ENCODE measurements around the gene CBFA2T2. TPM values are rescaled to one million over a fixed set of nuclear protein-coding genes. Genes with fewer than 3 reads are reported as not detected.

CBFA2T2 gene
- total and polyA plus RNA-seq, 4 experiments from 2014 or later: 16.5 to 43.4 (median 33.6) TPM

- DNase-seq: peak; percentile 66 to 83 (median 76)
- Mint-ChIP-seq H3K27me3 (no peaks in the 10 kb centered on the region), H3K9me3 (no peaks in the 10 kb centered on the region), H3K27ac (peak overlapping the region; percentile 42 to 89 (median 62)), H3K36me3 (peaks cover 0 to 3% of the 10 kb centered on the region in 2 donors), H3K4me1 (peaks cover 20 to 71% (median 38%) of the 10 kb centered on the region in 4 donors), H3K4me3 (peak overlapping the region; percentile 74 to 98 (median 80))
- ChIA-PET CTCF (ENCODE audit: partially characterized antibody) (interaction anchor here (0.7 to 8.6 kb wide), 35 partner anchors 13 to 266 kb away, joined by 3 to 88 read pairs (median 4); partner anchors contain the start of genes CBFA2T2, CDK5RAP1, CHMP4B and PXMP4), POLR2A (ENCODE audit: partially characterized antibody) (interaction anchor here (0.6 to 9.7 kb wide), 22 partner anchors 11 to 445 kb away, joined by 3 to 122 read pairs (median 6); partner anchors contain the start of genes CBFA2T2, CDK5RAP1, EIF2S2 and PXMP4)
- intact Hi-C loops (cut with micrococcal nuclease): loop anchor here (1.0 to 2.0 kb wide), 5 partner anchors 15 to 267 kb away; partner anchors contain the start of genes CDK5RAP1 and ZNF341
- H3K4me1 ChIP-seq (ENCODE audit: insufficient read depth, low read length): peaks cover 40% of the 10 kb centered on the region
- no peaks in the 10 kb centered on the region for H3K9me3 ChIP-seq (ENCODE audit: control insufficient read depth in 1 of 2, low read length in 2 of 2)
- H3K27me3 ChIP-seq (ENCODE audit: insufficient read depth, low read length): no peaks in the 10 kb centered on the region
- peak overlapping the region; percentile 60 for H3K27ac ChIP-seq (ENCODE audit: low read depth, low read length)
- H3K4me3 ChIP-seq (ENCODE audit: low read length in 2 of 2): peak overlapping the region; percentile 47
- no peaks in the 10 kb centered on the region for H3K36me3 ChIP-seq (ENCODE audit: insufficient read depth, low read length)
Measured at GRCh38 chr20:33667676-33668465, 178.0 kb downstream of the CBFA2T2 start.

- H3K36me3 Mint-ChIP-seq: peaks cover 0 to 3% of the 10 kb centered on the region in 2 donors
- no peak for DNase-seq
- no peaks in the 10 kb centered on the region for H3K36me3 ChIP-seq (ENCODE audit: insufficient read depth, low read length)
- ChIA-PET CTCF (ENCODE audit: partially characterized antibody) (interaction anchor here (0.7 to 8.6 kb wide), 29 partner anchors 12 to 267 kb away, joined by 3 to 88 read pairs (median 4); partner anchors contain the start of genes CBFA2T2, CDK5RAP1, CHMP4B and PXMP4), POLR2A (ENCODE audit: partially characterized antibody) (interaction anchor here (0.6 to 9.7 kb wide), 17 partner anchors 11 to 225 kb away, joined by 3 to 122 read pairs (median 6); partner anchors contain the start of genes CBFA2T2, PXMP4, SNTA1 and ZNF341)
- intact Hi-C loops (cut with micrococcal nuclease): loop anchor here (1.0 kb wide), 1 partner anchor 211 kb away; no protein-coding TSS in a partner anchor
- no peaks in the 10 kb centered on the region for H3K9me3 Mint-ChIP-seq
- peak overlapping the region in 1 of 2 donors; percentile 47 for H3K4me3 ChIP-seq (ENCODE audit: low read length in 2 of 2)
- no peaks in the 10 kb centered on the region for H3K27me3 ChIP-seq (ENCODE audit: insufficient read depth, low read length)
- H3K4me3 Mint-ChIP-seq: peak overlapping the region; percentile 59 to 98 (median 80)
- H3K9me3 ChIP-seq (ENCODE audit: control insufficient read depth in 1 of 2, low read length in 2 of 2): no peaks in the 10 kb centered on the region
- H3K27ac Mint-ChIP-seq: peak overlapping the region in 5 of 7 donors; percentile 46 to 89 (median 62)
- peaks cover 42% of the 10 kb centered on the region for H3K4me1 ChIP-seq (ENCODE audit: insufficient read depth, low read length)
- H3K4me1 Mint-ChIP-seq: peaks cover 24 to 74% (median 42%) of the 10 kb centered on the region in 4 donors
- H3K27ac ChIP-seq (ENCODE audit: low read depth, low read length): peak overlapping the region; percentile 60
- no peaks in the 10 kb centered on the region for H3K27me3 Mint-ChIP-seq
Measured at GRCh38 chr20:33668466-33669155, 178.7 kb downstream of the CBFA2T2 start.

- Mint-ChIP-seq H3K4me1 (peaks cover 26 to 71% (median 41%) of the 10 kb centered on the region in 4 donors), H3K4me3 (peak overlapping the region in 2 of 8 donors; percentile 32 to 59), H3K9me3 (no peaks in the 10 kb centered on the region), H3K27ac (peak overlapping the region in 4 of 7 donors; percentile 18 to 62 (median 50)), H3K27me3 (no peaks in the 10 kb centered on the region), H3K36me3 (peaks cover 0 to 3% of the 10 kb centered on the region in 2 donors)
- Histone ChIP-seq H3K4me1 (ENCODE audit: insufficient read depth, low read length) (peaks cover 40% of the 10 kb centered on the region), H3K4me3 (ENCODE audit: low read length in 2 of 2) (no peak overlapping the region), H3K9me3 (ENCODE audit: control insufficient read depth in 1 of 2, low read length in 2 of 2) (no peaks in the 10 kb centered on the region), H3K27ac (ENCODE audit: low read depth, low read length) (no peak overlapping the region), H3K36me3 (ENCODE audit: insufficient read depth, low read length) (no peaks in the 10 kb centered on the region), H3K27me3 (ENCODE audit: insufficient read depth, low read length) (no peaks in the 10 kb centered on the region)
- ChIA-PET POLR2A (ENCODE audit: partially characterized antibody) (interaction anchor here (1.0 to 9.7 kb wide), 6 partner anchors 10 to 179 kb away, joined by 3 to 122 read pairs (median 32); partner anchors contain the start of genes CBFA2T2, PXMP4 and ZNF341), CTCF (ENCODE audit: partially characterized antibody) (interaction anchor here (1.0 to 8.6 kb wide), 14 partner anchors 11 to 223 kb away, joined by 3 to 88 read pairs (median 7); partner anchors contain the start of gene CHMP4B)
- no peak for DNase-seq
- intact Hi-C loops (cut with micrococcal nuclease): no loop called here
Measured at GRCh38 chr20:33669224-33669623, 179.3 kb downstream of the CBFA2T2 start.

- peak overlapping the region in 2 of 8 donors; percentile 26 to 52 for H3K4me3 Mint-ChIP-seq
- peaks cover 20 to 68% (median 37%) of the 10 kb centered on the region in 4 donors for H3K4me1 Mint-ChIP-seq
- POLR2A ChIA-PET (ENCODE audit: partially characterized antibody): interaction anchor here (0.7 to 9.7 kb wide), 3 partner anchors 9 to 213 kb away, joined by 4 to 122 read pairs (median 8); no protein-coding TSS in a partner anchor
- H3K4me3 ChIP-seq (ENCODE audit: low read length in 2 of 2): no peak overlapping the region
- H3K27me3 Mint-ChIP-seq: no peaks in the 10 kb centered on the region
- intact Hi-C loops (cut with micrococcal nuclease): no loop called here
- DNase-seq: peak in 1 of 5 donors; percentile 15
- CTCF ChIA-PET (ENCODE audit: partially characterized antibody): interaction anchor here (1.4 to 8.6 kb wide), 6 partner anchors 11 to 216 kb away, joined by 3 to 88 read pairs (median 32); no protein-coding TSS in a partner anchor
- H3K36me3 Mint-ChIP-seq: peaks cover 0 to 3% of the 10 kb centered on the region in 2 donors
- H3K27ac ChIP-seq (ENCODE audit: low read depth, low read length): no peak overlapping the region
- H3K27ac Mint-ChIP-seq: peak overlapping the region in 6 of 7 donors; percentile 32 to 86 (median 56)
- no peaks in the 10 kb centered on the region for H3K27me3 ChIP-seq (ENCODE audit: insufficient read depth, low read length)
- no peaks in the 10 kb centered on the region for H3K36me3 ChIP-seq (ENCODE audit: insufficient read depth, low read length)
- H3K4me1 ChIP-seq (ENCODE audit: insufficient read depth, low read length): peaks cover 38% of the 10 kb centered on the region
- no peaks in the 10 kb centered on the region for H3K9me3 Mint-ChIP-seq
- H3K9me3 ChIP-seq (ENCODE audit: control insufficient read depth in 1 of 2, low read length in 2 of 2): no peaks in the 10 kb centered on the region
Measured at GRCh38 chr20:33669873-33670640, 180.2 kb downstream of the CBFA2T2 start.

- no peaks in the 10 kb centered on the region for H3K9me3 Mint-ChIP-seq
- CTCF ChIA-PET (ENCODE audit: partially characterized antibody): interaction anchor here (1.4 to 8.6 kb wide), 4 partner anchors 10 to 217 kb away, joined by 3 to 88 read pairs (median 32); no protein-coding TSS in a partner anchor
- H3K27me3 Mint-ChIP-seq: no peaks in the 10 kb centered on the region
- DNase-seq: peak in 1 of 5 donors; percentile 7
- intact Hi-C loops (cut with micrococcal nuclease): no loop called here
- H3K4me3 Mint-ChIP-seq: peak overlapping the region in 4 of 8 donors; percentile 1 to 39 (median 14)
- H3K27me3 ChIP-seq (ENCODE audit: insufficient read depth, low read length): no peaks in the 10 kb centered on the region
- H3K36me3 Mint-ChIP-seq: peaks cover 0 to 3% of the 10 kb centered on the region in 2 donors
- POLR2A ChIA-PET (ENCODE audit: partially characterized antibody): interaction anchor here (0.7 to 9.7 kb wide), 3 partner anchors 9 to 214 kb away, joined by 4 to 122 read pairs (median 4); no protein-coding TSS in a partner anchor
- H3K27ac ChIP-seq (ENCODE audit: low read depth, low read length): no peak overlapping the region
- H3K4me3 ChIP-seq (ENCODE audit: low read length in 2 of 2): no peak overlapping the region
- no peaks in the 10 kb centered on the region for H3K9me3 ChIP-seq (ENCODE audit: control insufficient read depth in 1 of 2, low read length in 2 of 2)
- peaks cover 19 to 65% (median 35%) of the 10 kb centered on the region in 4 donors for H3K4me1 Mint-ChIP-seq
- H3K27ac Mint-ChIP-seq: peak overlapping the region in 5 of 7 donors; percentile 18 to 88 (median 42)
- H3K4me1 ChIP-seq (ENCODE audit: insufficient read depth, low read length): peaks cover 41% of the 10 kb centered on the region
- H3K36me3 ChIP-seq (ENCODE audit: insufficient read depth, low read length): no peaks in the 10 kb centered on the region
Measured at GRCh38 chr20:33670715-33671499, 181.0 kb downstream of the CBFA2T2 start.

Measured in CD4-positive, alpha-beta memory T cell (primary cell).